Effector memory CD4-positive, alpha-beta T cell (primary cell): ENCODE data around the gene CPEB4.

Experiments used
- DNase-seq, 3 donors: peaks; one replicate each; pipeline ENCODE4 v3.0.0-alpha.2; 2020
- H3K27ac ChIP-seq: 2 replicates; pipeline ENCODE4 v1.7.0; 2013; ENCODE audit warnings: mild to moderate bottlenecking, low read length, moderate library complexity; ENCODE audit not compliant: insufficient read depth, poor library complexity, severe bottlenecking
- H3K27me3 ChIP-seq: replicated peaks from 2 replicates; pipeline ENCODE4 v1.7.0; 2013; ENCODE audit warnings: mild to moderate bottlenecking, low read length; ENCODE audit not compliant: insufficient read depth, control insufficient read depth, poor library complexity, severe bottlenecking
- H3K36me3 ChIP-seq: 2 replicates; pipeline ENCODE4 v1.7.0; 2013; ENCODE audit warnings: mild to moderate bottlenecking, low read length, moderate library complexity; ENCODE audit not compliant: control insufficient read depth, insufficient read depth
- H3K4me1 ChIP-seq: 2 replicates; pipeline ENCODE4 v1.7.0; 2013; ENCODE audit warnings: low read length, mild to moderate bottlenecking; ENCODE audit not compliant: control insufficient read depth, insufficient read depth, poor library complexity, severe bottlenecking
- H3K4me3 ChIP-seq: 2 replicates; pipeline ENCODE4 v1.7.0; 2013; ENCODE audit warnings: low read length, low read depth, mild to moderate bottlenecking; ENCODE audit not compliant: insufficient read depth, poor library complexity, severe bottlenecking
- H3K9me3 ChIP-seq: 2 replicates; pipeline ENCODE4 v1.7.0; 2013; ENCODE audit warnings: mild to moderate bottlenecking, low read length, moderate library complexity; ENCODE audit not compliant: control insufficient read depth

The CPEB4 gene

DNA sequence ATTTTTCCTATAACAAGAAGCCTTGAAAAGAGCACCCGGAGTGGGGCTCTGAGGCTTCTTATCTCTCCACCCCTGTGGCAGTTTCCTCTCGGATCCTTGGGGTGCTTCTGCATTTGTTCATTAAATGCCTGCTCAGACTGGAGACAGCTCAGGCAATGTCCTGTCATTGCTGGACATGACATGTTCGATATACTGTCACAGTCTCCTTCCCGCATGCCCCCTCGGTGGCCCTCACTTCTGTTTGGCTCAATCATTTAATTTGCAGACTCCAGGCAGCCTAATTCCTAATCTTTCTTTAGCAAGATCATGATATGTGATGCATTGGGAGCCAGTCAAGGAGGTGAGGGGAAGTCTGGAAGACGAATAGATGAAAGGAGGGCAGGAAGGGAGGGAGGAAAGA lies 37.5 kb upstream of the CPEB4 start:
- Histone ChIP-seq H3K9me3 (no peaks in the 10 kb centered on the region), H3K4me1 (no peaks in the 10 kb centered on the region), H3K27ac (no peak overlapping the region), H3K36me3 (no peaks in the 10 kb centered on the region), H3K27me3 (no peaks in the 10 kb centered on the region), H3K4me3 (no peak overlapping the region)
- no peak for DNase-seq

DNA sequence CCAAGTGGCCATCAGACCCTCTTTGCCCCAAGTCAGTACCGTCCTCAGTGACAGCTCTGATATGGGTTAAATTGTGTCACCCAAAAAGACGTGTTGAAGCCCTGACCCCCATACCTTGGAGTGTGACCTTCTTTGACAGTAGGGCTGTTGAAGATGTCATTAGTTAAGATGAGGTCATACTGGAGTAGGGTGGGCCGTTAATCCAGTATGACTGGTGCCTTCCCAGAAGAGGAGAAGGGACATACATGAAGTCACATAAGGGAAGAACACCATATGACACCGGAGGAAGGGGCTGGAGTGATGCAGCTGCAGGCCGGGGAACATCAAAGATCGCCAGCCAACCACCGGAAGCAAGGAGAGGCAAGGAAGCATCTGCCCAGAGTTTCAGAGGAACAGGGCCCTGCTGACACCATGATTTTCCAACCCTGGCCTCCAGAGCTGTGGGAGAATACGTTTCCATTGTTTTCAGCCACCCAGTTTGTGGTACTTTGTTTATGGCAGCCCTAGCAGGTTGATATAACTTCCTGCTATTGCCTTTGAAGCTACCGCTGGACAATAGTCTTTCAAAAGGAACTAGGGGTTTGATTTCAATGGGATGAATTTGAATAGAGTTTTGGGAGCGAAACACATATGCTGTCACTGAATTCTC lies 36.4 kb upstream of the CPEB4 start:
- H3K27me3 ChIP-seq = no peaks in the 10 kb centered on the region
- no peaks in the 10 kb centered on the region for H3K4me1 ChIP-seq
- H3K27ac ChIP-seq = no peak overlapping the region
- H3K9me3 ChIP-seq = no peaks in the 10 kb centered on the region
- no peaks in the 10 kb centered on the region for H3K36me3 ChIP-seq
- no peak overlapping the region for H3K4me3 ChIP-seq
- DNase-seq = no peak

DNA sequence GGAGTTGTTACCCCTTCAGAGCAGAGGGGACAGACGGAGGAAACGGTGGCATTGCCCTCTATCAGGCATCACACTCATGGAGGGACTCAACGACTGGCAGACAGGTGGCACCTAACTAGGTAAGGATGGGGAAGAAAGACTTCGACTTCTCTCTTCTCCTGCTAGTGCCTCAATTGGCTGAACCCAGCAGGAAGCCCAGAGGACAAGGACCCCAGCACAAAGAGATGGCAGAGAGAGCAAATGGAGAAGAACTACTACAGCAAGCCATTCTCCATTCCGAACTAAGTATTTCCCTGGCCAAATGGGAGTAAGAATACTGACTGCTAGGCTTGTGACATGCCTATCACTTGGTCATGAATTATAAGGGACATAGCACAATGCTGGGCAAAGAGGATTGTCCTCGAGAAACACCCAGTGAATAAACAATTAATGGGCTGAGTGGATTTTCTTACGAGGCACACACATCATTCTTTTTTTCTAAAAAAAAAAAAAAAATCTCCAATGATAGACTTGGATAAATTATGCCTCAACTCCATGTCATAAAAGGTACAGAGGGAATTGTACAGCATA lies 35.3 kb upstream of the CPEB4 start:
- Histone ChIP-seq H3K36me3 (no peaks in the 10 kb centered on the region), H3K27me3 (no peaks in the 10 kb centered on the region), H3K4me1 (no peaks in the 10 kb centered on the region), H3K27ac (no peak overlapping the region), H3K4me3 (no peak overlapping the region), H3K9me3 (no peaks in the 10 kb centered on the region)
- DNase-seq = no peak

DNA sequence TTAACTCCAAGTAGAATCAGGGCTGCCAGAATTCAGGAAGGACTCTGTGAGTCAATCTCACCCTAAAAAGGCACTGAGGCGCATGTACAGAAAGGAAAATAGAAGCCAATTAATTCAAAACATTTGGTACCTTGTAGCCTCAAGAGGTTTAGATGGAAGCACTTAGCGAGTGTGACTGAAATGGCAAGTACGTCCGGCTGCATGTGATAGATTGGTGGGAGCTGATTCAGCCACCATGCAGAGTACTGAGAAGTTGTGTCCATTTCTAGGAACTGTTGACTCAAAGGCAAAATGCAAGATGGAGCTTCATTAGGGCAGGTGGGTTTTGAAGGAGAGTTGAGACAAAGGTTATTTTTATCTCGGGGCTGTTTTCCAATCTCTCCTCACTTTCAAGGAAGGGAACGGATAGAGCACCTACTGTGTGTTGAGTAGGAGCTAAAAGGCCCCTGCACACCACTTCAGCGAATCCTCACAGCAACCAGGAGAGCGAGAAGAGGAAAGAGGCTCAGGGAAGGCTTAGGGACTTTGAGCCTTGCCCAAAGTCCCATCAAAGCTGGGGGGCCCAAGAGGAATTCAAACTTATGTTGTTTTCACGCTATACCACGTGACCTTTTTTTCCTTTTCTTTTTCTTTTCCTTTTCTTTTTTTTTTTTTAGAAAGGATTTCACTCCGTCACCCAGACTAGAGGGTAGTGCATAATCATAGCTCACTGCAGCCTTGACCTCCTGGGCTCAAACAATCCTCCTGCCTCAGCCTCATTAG lies 34.6 kb upstream of the CPEB4 start:
- Histone ChIP-seq H3K27ac (no peak overlapping the region), H3K36me3 (no peaks in the 10 kb centered on the region)
- DNase-seq = no peak

DNA sequence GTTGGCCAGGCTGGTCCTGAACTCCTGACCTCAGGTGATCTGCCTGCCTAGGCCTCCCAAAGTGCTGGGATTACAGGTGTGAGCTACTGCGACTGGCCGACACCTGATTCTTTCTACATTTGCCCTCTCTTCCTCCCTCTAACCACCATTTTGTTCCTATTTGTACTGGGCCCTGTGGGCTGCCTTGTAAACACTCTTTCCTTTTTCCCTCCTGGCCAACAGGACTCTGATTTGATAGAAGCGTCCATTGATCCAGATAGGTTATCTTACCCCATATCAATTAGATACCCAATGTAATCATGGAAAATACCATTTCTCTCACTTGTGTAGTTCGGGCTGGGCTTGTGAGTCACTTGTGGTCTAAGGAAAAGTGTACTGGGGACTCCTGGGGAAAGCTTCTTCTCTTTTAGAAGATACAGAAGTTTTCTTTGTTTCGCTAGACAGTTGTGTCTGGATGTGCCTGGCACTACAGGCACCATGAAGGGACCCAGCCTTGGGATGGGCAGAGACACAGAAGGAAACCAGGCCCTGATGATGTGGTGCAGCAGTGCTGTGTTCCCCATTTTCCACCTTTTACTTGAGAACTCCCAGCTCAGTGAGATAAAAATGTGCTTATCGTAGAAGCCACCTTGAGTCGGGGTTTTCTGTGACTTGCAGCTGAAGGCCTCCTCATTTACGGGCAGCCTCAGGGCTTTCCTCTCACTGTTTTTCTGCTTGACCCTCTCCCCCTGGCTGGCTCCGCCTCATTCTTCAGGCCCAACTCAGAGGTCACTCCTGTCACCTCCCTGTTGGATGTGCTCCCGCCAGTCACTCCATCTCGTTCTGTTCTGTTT lies 32.8 kb upstream of the CPEB4 start:
- DNase-seq = no peak
- H3K27ac ChIP-seq = no peak overlapping the region
- H3K4me3 ChIP-seq = no peak overlapping the region
- no peaks in the 10 kb centered on the region for H3K36me3 ChIP-seq
- no peaks in the 10 kb centered on the region for H3K9me3 ChIP-seq
- H3K4me1 ChIP-seq = no peaks in the 10 kb centered on the region
- no peaks in the 10 kb centered on the region for H3K27me3 ChIP-seq

More for the DNA sequence above, 34.6 kb upstream of the CPEB4 start:
- Histone ChIP-seq H3K27me3 (no peaks in the 10 kb centered on the region), H3K4me1 (no peaks in the 10 kb centered on the region), H3K4me3 (no peak overlapping the region), H3K9me3 (no peaks in the 10 kb centered on the region)

DNA sequence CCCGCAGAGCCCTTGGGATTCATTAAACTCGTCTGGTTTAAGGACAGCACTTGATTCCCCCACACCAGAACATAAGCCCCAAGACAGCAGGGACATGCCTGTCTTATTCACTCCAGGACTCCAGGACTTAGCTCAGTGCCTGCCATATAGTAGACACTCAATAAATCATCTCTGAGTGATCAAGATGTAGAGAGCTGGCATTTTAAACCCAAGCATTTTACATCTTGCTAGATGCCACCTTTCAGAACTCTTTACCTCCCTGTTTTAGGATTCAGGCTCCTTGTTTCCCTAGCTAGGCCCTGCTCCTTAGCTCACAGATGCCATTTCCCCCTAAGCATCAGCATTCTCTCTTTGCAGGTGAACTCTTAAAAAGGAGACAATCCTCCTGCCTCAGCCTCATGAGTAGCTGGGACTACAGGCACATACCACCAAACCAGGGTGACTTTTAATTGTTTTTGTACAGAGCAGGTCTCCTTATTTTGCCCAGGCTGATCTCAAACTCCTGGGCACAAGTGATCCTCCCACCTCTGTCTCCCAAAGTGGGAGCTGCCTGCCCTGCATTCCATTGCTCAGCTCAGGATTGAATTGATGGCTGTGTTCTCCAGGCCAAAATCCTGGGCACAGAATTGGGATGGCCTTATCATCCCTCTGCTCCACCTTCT lies 32.0 kb upstream of the CPEB4 start:
- Histone ChIP-seq H3K27ac (no peak overlapping the region), H3K4me1 (no peaks in the 10 kb centered on the region), H3K9me3 (no peaks in the 10 kb centered on the region), H3K4me3 (no peak overlapping the region), H3K27me3 (no peaks in the 10 kb centered on the region), H3K36me3 (no peaks in the 10 kb centered on the region)
- no peak for DNase-seq

DNA sequence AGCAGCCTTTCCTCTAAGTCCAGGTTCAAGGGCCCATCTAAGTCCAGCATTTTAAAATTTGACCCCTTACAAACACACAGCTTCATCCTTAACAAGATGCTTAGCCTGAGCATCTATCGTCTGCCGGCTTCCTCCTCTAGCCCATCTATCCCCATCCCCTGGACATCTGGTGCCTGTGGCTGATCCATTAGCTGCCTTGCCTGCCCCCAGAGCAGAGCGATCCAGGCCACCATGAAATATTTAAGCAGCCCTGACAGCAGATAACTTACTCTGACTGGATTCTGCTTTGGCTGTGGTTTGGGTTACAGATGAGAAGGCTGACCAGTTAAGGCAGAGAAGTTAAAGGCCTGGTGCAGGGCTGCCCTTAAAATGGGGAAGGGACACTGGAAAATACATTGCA lies 30.9 kb upstream of the CPEB4 start:
- Histone ChIP-seq H3K36me3 (no peaks in the 10 kb centered on the region), H3K27me3 (no peaks in the 10 kb centered on the region), H3K9me3 (no peaks in the 10 kb centered on the region), H3K27ac (no peak overlapping the region), H3K4me1 (no peaks in the 10 kb centered on the region), H3K4me3 (no peak overlapping the region)
- DNase-seq = no peak

DNA sequence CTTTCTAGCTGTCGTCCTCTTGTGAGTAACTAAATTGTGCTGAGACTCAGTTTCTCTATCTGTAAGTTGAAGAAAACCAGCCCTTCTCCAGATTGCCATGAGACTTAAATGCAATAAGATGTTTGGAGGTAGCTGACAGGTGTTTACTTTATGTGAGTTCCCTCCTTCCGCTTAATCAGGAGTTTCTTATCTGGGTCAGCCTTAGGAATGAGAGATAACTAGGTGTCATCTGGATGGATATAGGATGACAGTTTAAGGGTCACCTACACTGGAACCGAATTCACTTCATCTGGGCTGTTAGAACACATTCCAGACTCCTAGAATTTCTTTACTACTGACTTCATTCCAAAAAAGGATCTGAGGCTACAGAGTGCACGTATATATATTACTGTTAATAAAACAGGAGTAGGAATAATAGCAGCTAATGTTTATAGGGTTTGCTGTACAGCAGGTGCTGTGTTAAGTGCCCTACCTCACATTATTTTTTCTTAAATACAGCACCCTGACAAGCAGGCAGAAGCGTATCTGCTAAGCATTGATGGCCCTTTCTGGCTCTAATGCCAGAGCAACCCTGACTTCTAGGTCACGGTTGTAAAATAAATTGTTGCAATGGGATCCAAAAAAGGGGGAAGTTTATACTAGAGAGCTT lies 30.0 kb upstream of the CPEB4 start:
- H3K9me3 ChIP-seq = no peaks in the 10 kb centered on the region
- H3K4me3 ChIP-seq = no peak overlapping the region
- no peaks in the 10 kb centered on the region for H3K4me1 ChIP-seq
- no peaks in the 10 kb centered on the region for H3K36me3 ChIP-seq
- DNase-seq = no peak
- H3K27me3 ChIP-seq = no peaks in the 10 kb centered on the region
- no peak overlapping the region for H3K27ac ChIP-seq

DNA sequence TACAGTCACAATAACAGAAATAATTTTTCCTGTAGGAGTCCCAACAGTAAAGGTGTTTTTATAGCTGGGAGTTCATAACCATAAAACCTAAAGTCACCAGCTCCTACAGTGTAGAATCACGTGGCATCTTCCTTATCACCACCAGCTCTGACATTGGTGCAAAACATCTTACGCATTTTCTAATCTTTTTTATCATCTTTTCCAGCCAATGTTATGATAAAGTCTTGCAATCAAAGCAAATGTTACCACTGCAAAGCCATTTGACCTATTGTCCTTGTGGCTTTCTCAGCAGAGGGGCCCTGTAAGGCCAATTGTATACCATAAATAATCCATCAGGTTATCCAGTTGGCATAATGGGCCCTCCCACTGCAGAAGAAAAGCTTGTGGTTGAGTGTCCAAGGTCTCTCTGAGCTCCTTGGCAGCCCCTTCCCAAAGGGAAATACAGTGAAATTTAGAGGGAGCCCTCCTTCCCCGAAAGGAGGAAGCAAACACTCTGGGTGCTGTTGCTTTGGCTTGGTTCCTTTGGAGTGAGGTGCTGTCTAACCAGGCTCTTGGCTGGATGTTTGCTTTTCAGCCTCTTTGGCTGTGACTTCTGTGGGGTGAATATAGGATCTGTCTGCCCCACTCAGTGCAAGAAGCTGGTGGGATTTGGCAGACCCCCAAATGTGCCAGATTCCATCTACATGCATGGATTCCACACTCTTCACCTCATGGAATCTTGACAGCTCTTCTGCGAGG lies 29.3 kb upstream of the CPEB4 start:
- Histone ChIP-seq H3K36me3 (no peaks in the 10 kb centered on the region), H3K27me3 (no peaks in the 10 kb centered on the region), H3K4me3 (no peak overlapping the region), H3K9me3 (no peaks in the 10 kb centered on the region), H3K4me1 (no peaks in the 10 kb centered on the region), H3K27ac (no peak overlapping the region)
- no peak for DNase-seq
